H1 (cell line): Measurements from ENCODE around the gene FAM177B. TPM values are rescaled to one million over a fixed set of nuclear protein-coding genes. Genes with fewer than 3 reads are reported as not detected.

ENCODE experiments used
- CTCF ChIA-PET: fragments of 300-600 bp; sonication (Branson Sonifier 250); formaldehyde crosslinking; loops from one replicate; lab custom pipeline; 2021; ENCODE audit not compliant: partially characterized antibody; lab: Charles Lee
- POLR2A ChIA-PET: fragments of 300-600 bp; sonication (Branson Sonifier 250); formaldehyde crosslinking; loops from one replicate; lab custom pipeline; 2021; ENCODE audit warnings: inconsistent platforms; ENCODE audit not compliant: partially characterized antibody; lab: Charles Lee
- DNase-seq, 2 experiments: peaks; one replicate each; pipeline versions ENCODE4 v3.0.0 to v3.0.0-alpha.2; 2010 to 2022; ENCODE audit warnings: low spot score in 2 of 2, low read depth in 1 of 2, mixed read lengths in 1 of 2
- FAIRE-seq: peaks from 2 replicates; lab custom pipeline; 2011; peaks lifted over from hg19 to GRCh38; lab: Jason Lieb, UNC
- H2AFZ ChIP-seq: 2 replicates; pipeline ENCODE4 v1.8.1; 2012; ENCODE audit warnings: low read length, inconsistent platforms
- H2AK5ac ChIP-seq: 2 replicates; pipeline ENCODE4 v1.6.1; 2013; ENCODE audit warnings: low read depth, low read length
- H2BK120ac ChIP-seq: replicated peaks from 2 replicates; pipeline ENCODE3; 2013; ENCODE audit warnings: low read depth, low read length, inconsistent platforms
- H2BK12ac ChIP-seq: 2 replicates; pipeline ENCODE4 v1.6.1; 2013; ENCODE audit warnings: low read depth, low read length
- H2BK15ac ChIP-seq: 2 replicates; pipeline ENCODE4 v1.6.1; 2013; ENCODE audit warnings: low read length
- H2BK20ac ChIP-seq: 2 replicates; pipeline ENCODE4 v1.6.1; 2013; ENCODE audit warnings: low read length
- H2BK5ac ChIP-seq: 2 replicates; pipeline ENCODE4 v1.6.1; 2013; ENCODE audit warnings: low read depth, low read length
- H3K14ac ChIP-seq: 2 replicates; pipeline ENCODE4 v1.6.1; 2013; ENCODE audit warnings: inconsistent platforms; ENCODE audit not compliant: insufficient read length
- H3K18ac ChIP-seq: 2 replicates; pipeline ENCODE4 v1.6.1; 2013; ENCODE audit warnings: low read length; ENCODE audit errors: extremely low read depth
- H3K23ac ChIP-seq: 2 replicates; pipeline ENCODE4 v1.6.1; 2013; ENCODE audit warnings: inconsistent platforms; ENCODE audit not compliant: insufficient read length
- H3K23me2 ChIP-seq: 2 replicates; pipeline ENCODE4 v1.6.1; 2013; ENCODE audit warnings: low read depth, low read length
- H3K27ac ChIP-seq: 2 replicates; pipeline ENCODE4 v1.6.1; 2011; ENCODE audit warnings: low read depth, low read length, inconsistent platforms
- H3K27me3 ChIP-seq, 4 experiments: replicated peaks in 1 of 4; 1 replicate in 1 of 4; 2 replicates in 3 of 4; pipeline versions ENCODE4 v1.6.1 to v1.8.1; 2011 to 2013; ENCODE audit warnings: low read length in 3 of 4, mild to moderate bottlenecking in 3 of 4, inconsistent platforms in 2 of 4, mixed read lengths in 2 of 4, moderate library complexity in 1 of 4; ENCODE audit not compliant: control insufficient read depth in 3 of 4, insufficient read depth in 3 of 4; ENCODE audit errors: extremely low read depth in 1 of 4
- H3K36me3 ChIP-seq, 4 experiments: 2 replicates each; pipeline versions ENCODE4 v1.6.1 to v1.8.1; 2011 to 2013; ENCODE audit warnings: mild to moderate bottlenecking in 4 of 4, low read length in 3 of 4, moderate library complexity in 2 of 4, control low read depth in 1 of 4, inconsistent platforms in 1 of 4; ENCODE audit not compliant: insufficient read depth in 4 of 4, control insufficient read depth in 2 of 4
- H3K4ac ChIP-seq: replicated peaks from 2 replicates; pipeline ENCODE3; 2013; ENCODE audit warnings: low read length, low read depth, mixed read lengths, inconsistent platforms; ENCODE audit not compliant: insufficient read length
- H3K4me1 ChIP-seq, 4 experiments: replicated peaks in 1 of 4; 1 replicate in 1 of 4; 2 replicates in 3 of 4; pipeline versions ENCODE4 v1.6.1 to v1.8.1; 2011 to 2013; ENCODE audit warnings: low read length in 3 of 4, inconsistent platforms in 2 of 4, mixed read lengths in 1 of 4; ENCODE audit not compliant: insufficient read depth in 4 of 4, control insufficient read depth in 3 of 4
- H3K4me2 ChIP-seq, 2 experiments: 2 replicates each; pipeline versions ENCODE4 v1.6.1 to v1.8.1; 2011 to 2013; ENCODE audit warnings: low read depth in 2 of 2, low read length in 2 of 2, control low read depth in 1 of 2, inconsistent platforms in 1 of 2, mild to moderate bottlenecking in 1 of 2; ENCODE audit not compliant: insufficient read depth in 1 of 2
- H3K4me3 ChIP-seq, 4 experiments: fragments of 200-600, 300-600 bp in 1 of 4; sonication (generic), shearing (Covaris generic), sonication (Bioruptor Twin) in 1 of 4; 2 replicates each; pipeline versions ENCODE4 v1.5.1 to v1.8.1; 2011 to 2016; ENCODE audit warnings: low read length in 4 of 4, low read depth in 3 of 4, control low read depth in 2 of 4, inconsistent platforms in 2 of 4, mild to moderate bottlenecking in 2 of 4, mixed read lengths in 1 of 4, moderate library complexity in 1 of 4; ENCODE audit not compliant: insufficient read depth in 2 of 4; ENCODE audit errors: extremely low read depth in 1 of 4
- H3K56ac ChIP-seq: replicated peaks from 2 replicates; pipeline ENCODE3; 2013; ENCODE audit warnings: low read depth, mild to moderate bottlenecking, mixed read lengths, low read length, inconsistent platforms; ENCODE audit not compliant: insufficient read length
- H3K79me1 ChIP-seq: 2 replicates; pipeline ENCODE4 v1.6.1; 2013; ENCODE audit warnings: low read depth, low read length, control low read depth
- H3K79me2 ChIP-seq, 2 experiments: 2 replicates each; pipeline versions ENCODE4 v1.6.1 to v1.8.1; 2012 to 2013; ENCODE audit warnings: low read length in 2 of 2, mild to moderate bottlenecking in 2 of 2, inconsistent platforms in 1 of 2; ENCODE audit not compliant: insufficient read depth in 2 of 2, control insufficient read depth in 1 of 2
- H3K9ac ChIP-seq, 4 experiments: replicated peaks in 1 of 4; 1 replicate in 1 of 4; 2 replicates in 3 of 4; pipeline versions ENCODE4 v1.6.1 to v1.8.1; 2011 to 2013; ENCODE audit warnings: low read depth in 3 of 4, low read length in 3 of 4, control low read depth in 2 of 4, mild to moderate bottlenecking in 2 of 4, moderate library complexity in 2 of 4, inconsistent platforms in 1 of 4; ENCODE audit errors: extremely low read depth in 1 of 4
- H3K9me3 ChIP-seq, 2 experiments: 2 replicates each; pipeline versions ENCODE4 v1.6.1 to v1.8.1; 2012 to 2013; ENCODE audit warnings: mild to moderate bottlenecking in 2 of 2, moderate library complexity in 2 of 2, control low read depth in 1 of 2, inconsistent platforms in 1 of 2, low read depth in 1 of 2, low read length in 1 of 2, mixed read lengths in 1 of 2; ENCODE audit not compliant: insufficient read depth in 2 of 2
- H4K20me1 ChIP-seq, 2 experiments: replicated peaks in 1 of 2; 2 replicates each; pipeline versions ENCODE3 to v1.8.1; 2011 to 2013; ENCODE audit warnings: inconsistent platforms in 2 of 2, low read length in 2 of 2, mild to moderate bottlenecking in 1 of 2; ENCODE audit not compliant: insufficient read depth in 2 of 2, control insufficient read depth in 1 of 2
- H4K5ac ChIP-seq: 2 replicates; pipeline ENCODE4 v1.6.1; 2013; ENCODE audit warnings: low read length, low read depth, mixed read lengths, inconsistent platforms; ENCODE audit not compliant: insufficient read length
- H4K8ac ChIP-seq: 2 replicates; pipeline ENCODE4 v1.8.0; 2013; ENCODE audit warnings: mild to moderate bottlenecking, moderate library complexity, low read length, inconsistent platforms; ENCODE audit not compliant: insufficient read depth; ENCODE audit errors: extremely low read depth
- H4K91ac ChIP-seq: replicated peaks from 2 replicates; pipeline ENCODE3; 2013; ENCODE audit warnings: low read length, mixed read lengths, inconsistent platforms; ENCODE audit not compliant: insufficient read length
- CBX8 ChIP-seq: fragments of 300-800, 300-1000 bp; sonication (generic); IDR thresholded peaks from 2 replicates; pipeline ENCODE4 v1.7.1; 2016; ENCODE audit warnings: low read depth, low read length, borderline replicate concordance
- EP300 ChIP-seq, 2 experiments: IDR thresholded peaks; 1 replicate in 1 of 2; 2 replicates in 1 of 2; pipeline ENCODE4 v1.6.1; 2011 to 2012; ENCODE audit warnings: low read depth in 2 of 2, low read length in 2 of 2, mild to moderate bottlenecking in 2 of 2, borderline replicate concordance in 1 of 2, inconsistent platforms in 1 of 2, moderate library complexity in 1 of 2
- RXRA ChIP-seq: IDR thresholded peaks from 2 replicates; pipeline ENCODE4 v1.6.1; 2011; ENCODE audit warnings: low read depth, mild to moderate bottlenecking, low read length, moderate library complexity; ENCODE audit not compliant: insufficient read depth
- whole genome bisulfite sequencing, 2 experiments: shearing (Covaris generic) in 1 of 2; methylation state at CpG; one replicate each; pipeline versions ENCODE4 v1.1.6 to v1.1.7; 2013 to 2015; ENCODE audit warnings: low lambda C conversion rate in 2 of 2, mixed read lengths in 2 of 2, inconsistent platforms in 1 of 2, low coverage in 1 of 2, missing lambda C conversion rate in 1 of 2; ENCODE audit not compliant: insufficient replicate concordance in 2 of 2, insufficient coverage in 1 of 2, insufficient read length in 1 of 2; ENCODE audit errors: extremely low coverage in 1 of 2, missing lambda C conversion rate in 1 of 2; 5-methylcytosine and 5-hydroxymethylcytosine counted together
- polyA plus RNA-seq, 7 experiments: library from polyadenylated mRNA; depleted of rRNA in 3 of 7; stranded (reverse) in 5 of 7; unstranded in 2 of 7; fragments of >200 nt in 5 of 7; fragments of 200-250 nt in 2 of 7; gene quantifications; 1 replicate in 5 of 7; 2 replicates in 1 of 7; 4 replicates in 1 of 7; pipeline versions ENCODE4 v1.2.1 to v1.2.3, GENCODE V29; 2011 to 2013; ENCODE audit warnings: missing spikeins in 2 of 7, mixed read lengths in 2 of 7
- total RNA-seq: library from RNA; stranded (reverse); fragmentation: NEBNext Ultra II Directional; extraction: Animal tissue kit (Norgen Biotek cat#: 25700); gene quantifications from 2 replicates; pipeline ENCODE4 v1.2.1, GENCODE V29; 2021
- TF ChIP-seq, protein P1 (sequence below): IDR thresholded peaks from 2 replicates; pipeline ENCODE4 v1.6.1; 2011; ENCODE audit warnings: low read length, improper control_type of control experiment

The FAM177B gene
- total and polyA plus RNA-seq, 2 of the 8 experiments (the other 6 are each of a cell fraction or from before 2014, with no cell fraction given), result 0.06 TPM; not detected in 1

DNA sequence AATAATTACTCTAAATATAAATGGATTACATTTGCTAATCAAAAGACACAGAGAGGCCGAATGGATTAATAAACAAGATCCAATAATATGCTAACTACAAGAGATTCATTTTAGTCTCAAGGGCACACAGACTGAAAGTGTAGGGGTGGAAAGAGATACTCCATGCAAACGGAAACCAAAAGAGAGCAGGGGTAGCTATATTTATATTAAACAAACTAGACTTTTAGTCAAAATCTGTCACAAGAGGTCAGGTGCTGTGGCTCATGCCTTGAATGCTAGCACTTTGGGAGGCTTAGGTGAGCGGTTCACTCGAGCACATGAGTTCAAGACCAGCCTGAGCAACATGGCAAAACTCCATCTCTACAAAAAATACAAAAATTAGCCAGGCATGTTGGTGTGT is 44.2 kb downstream of the FAM177B start:
- no peak overlapping the region for H3K14ac ChIP-seq
- DNase-seq (no peak), FAIRE-seq (no peak)
- no peak overlapping the region for H3K56ac ChIP-seq
- H2AFZ ChIP-seq, result no peak overlapping the region
- H2BK20ac ChIP-seq, result no peak overlapping the region
- H3K27ac ChIP-seq, result no peak overlapping the region
- ChIA-PET POLR2A (no interaction called here), CTCF (interaction anchor here (0.9 kb wide), 1 partner anchor 10 kb away, joined by 3 read pairs; no protein-coding TSS in a partner anchor)
- no peak overlapping the region for H2BK5ac ChIP-seq
- no peak overlapping the region for H2BK120ac ChIP-seq
- TF ChIP-seq, protein P1, sequence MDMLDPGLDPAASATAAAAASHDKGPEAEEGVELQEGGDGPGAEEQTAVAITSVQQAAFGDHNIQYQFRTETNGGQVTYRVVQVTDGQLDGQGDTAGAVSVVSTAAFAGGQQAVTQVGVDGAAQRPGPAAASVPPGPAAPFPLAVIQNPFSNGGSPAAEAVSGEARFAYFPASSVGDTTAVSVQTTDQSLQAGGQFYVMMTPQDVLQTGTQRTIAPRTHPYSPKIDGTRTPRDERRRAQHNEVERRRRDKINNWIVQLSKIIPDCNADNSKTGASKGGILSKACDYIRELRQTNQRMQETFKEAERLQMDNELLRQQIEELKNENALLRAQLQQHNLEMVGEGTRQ, result no peak
- TF ChIP-seq EP300 (IDR thresholded peaks at IDR 0.05; ENCODE audit: borderline replicate concordance in 1 of 2, low read depth in 2 of 2, low read length in 2 of 2) (no peak), RXRA (no peak), CBX8 (no peak)
- no peak overlapping the region for H4K91ac ChIP-seq
- H3K23me2 ChIP-seq, result no peaks in the 10 kb centered on the region
- H4K20me1 ChIP-seq, result no peaks in the 10 kb centered on the region
- no peak overlapping the region for H3K9ac ChIP-seq
- H3K9me3 ChIP-seq, result no peaks in the 10 kb centered on the region
- no peak overlapping the region for H2BK12ac ChIP-seq
- H3K23ac ChIP-seq, result no peak overlapping the region
- no peak overlapping the region for H3K4me3 ChIP-seq
- H3K79me1 ChIP-seq, result no peaks in the 10 kb centered on the region
- H3K79me2 ChIP-seq, result no peaks in the 10 kb centered on the region
- no peak overlapping the region for H3K18ac ChIP-seq
- 70% methylated on average over 4 of the region's 4 CpGs; no CpG with 5 or more reads in 1 of the 2 experiments for WGBS, 2 experiments
- H2AK5ac ChIP-seq, result no peak overlapping the region
- H3K4me1 ChIP-seq, result no peaks in the 10 kb centered on the region
- H3K4ac ChIP-seq, result no peak overlapping the region
- H3K4me2 ChIP-seq, result no peak overlapping the region
- H3K36me3 ChIP-seq, result no peaks in the 10 kb centered on the region
- no peak overlapping the region for H4K5ac ChIP-seq
- H3K27me3 ChIP-seq, result peaks cover 0 to 1% (median 0%) of the 10 kb centered on the region in 4 experiments; a peak in 1 of 7 replicates
- H4K8ac ChIP-seq, result no peak overlapping the region
- no peak overlapping the region for H2BK15ac ChIP-seq
